ENCODE results near the gene OSBPL10.

GRCh38 chr3:31953091-31953490 lies 28.0 kb downstream of the OSBPL10 start:
- no peak for TF ChIP-seq EZH2phosphoT487 (IDR thresholded peaks at IDR 0.05; ENCODE audit: borderline replicate concordance)
- no peak for TF ChIP-seq CTCF (conservative IDR thresholded peaks at IDR 0.05; ENCODE audit: low read length)

Data from Loucy (cell line).